Tibial nerve (tissue), 4 donors: Measurements from ENCODE around the gene PWP2. TPM values are rescaled to one million over a fixed set of nuclear protein-coding genes. Genes with fewer than 3 reads are reported as not detected.
"Not testable (repeated sequence)": the region's sequence is repeated elsewhere in the genome, so short reads cannot be mapped to it uniquely, and the experiment has no call there.

Source experiments
- DNase-seq, 2 donors: peaks; one replicate each; pipeline ENCODE4 v3.0.0-alpha.2; 2019; ENCODE audit warnings: low spot score in 2 of 2
- H3K27ac ChIP-seq, 4 donors: fragments of 200-600 bp; sonication (generic) in 3 of 4; one replicate each; pipeline ENCODE4 v1.5.1; 2017 to 2019; ENCODE audit warnings: mild to moderate bottlenecking in 1 of 4
- H3K27me3 ChIP-seq, 2 donors: fragments of 200-600 bp; sonication (generic) in 1 of 2; one replicate each; pipeline versions ENCODE4 v1.5.1 to v1.6.0; 2017 to 2019
- H3K36me3 ChIP-seq, 3 donors: fragments of 200-600 bp; sonication (generic); one replicate each; pipeline ENCODE4 v1.5.1; 2018 to 2019
- H3K4me1 ChIP-seq, 4 donors: fragments of 200-600 bp; sonication (generic) in 3 of 4; one replicate each; pipeline ENCODE4 v1.5.1; 2017 to 2019
- H3K4me3 ChIP-seq, 4 donors: fragments of 200-600 bp; sonication (generic) in 3 of 4; one replicate each; pipeline ENCODE4 v1.5.1; 2017 to 2019; ENCODE audit warnings: mild to moderate bottlenecking in 1 of 4, moderate library complexity in 1 of 4
- H3K9me3 ChIP-seq, 4 donors: fragments of 200-600 bp; sonication (generic) in 3 of 4; one replicate each; pipeline ENCODE4 v1.5.1; 2017 to 2019
- CTCF ChIP-seq, 5 experiments: fragments of 200-600 bp in 3 of 5; fragments of 450-650 bp in 2 of 5; sonication (generic) in 3 of 5; IDR thresholded peaks; one replicate each; pipeline ENCODE4 v1.5.1; 2016 to 2019; ENCODE audit warnings: antibody characterized with exemption in 5 of 5, mild to moderate bottlenecking in 3 of 5, moderate library complexity in 2 of 5
- EP300 ChIP-seq, 2 donors: sonication (generic); formaldehyde crosslinking; IDR thresholded peaks; one replicate each; pipeline ENCODE4 v1.6.1; 2017; ENCODE audit warnings: antibody characterized with exemption in 2 of 2, mild to moderate bottlenecking in 1 of 2
- POLR2A ChIP-seq, 2 donors: fragments of 450-650 bp; IDR thresholded peaks; one replicate each; pipeline ENCODE4 v1.6.1; 2017; ENCODE audit warnings: antibody characterized with exemption in 2 of 2, mild to moderate bottlenecking in 2 of 2, moderate library complexity in 2 of 2
- WGBS, 2 donors: methylation state at CpG; one replicate each; pipeline ENCODE4 v1.1.5; 2018; 5-methylcytosine and 5-hydroxymethylcytosine counted together
- total RNA-seq, 4 donors: library from RNA; depleted of rRNA; stranded (reverse); fragments of >200 nt; gene quantifications; one replicate each; pipeline ENCODE4 v1.1.0, GENCODE V29; 2016

PWP2 gene
- 10 to 100 TPM in 3 of 4 donors, 1 to 10 TPM in 1; 4.7 to 22.0 (median 14.2) TPM for total RNA-seq

- H3K4me1 ChIP-seq, H3K27me3 ChIP-seq, H3K9me3 ChIP-seq, H3K36me3 ChIP-seq: not testable (repeated sequence)
- no CpG with 5 or more reads among the region's 66 CpGs for WGBS, 2 donors
- peak in 1 of 2 donors; percentile 3 for DNase-seq
- H3K27ac ChIP-seq, result peak within 1 kb of the TSS in 2 of 4 donors; percentile 64 to 70
- peak within 1 kb of the TSS in 3 of 4 donors; percentile 29 to 52 (median 43) for H3K4me3 ChIP-seq
Observed at GRCh38 chr21:44107026-44107501, at the start of gene PWP2. Gene PWP2 (plus strand): TSS chr21:44107399. CDS start chr21:44107417, 18 bp downstream.

GRCh38 chr21:44057960-44058651 lies 49.1 kb upstream of the PWP2 start:
- no peak for TF ChIP-seq EP300 (IDR thresholded peaks at IDR 0.05)
- no peak for TF ChIP-seq POLR2A (IDR thresholded peaks at IDR 0.05)
- TF ChIP-seq CTCF (IDR thresholded peaks at IDR 0.05), result no peak
- no peaks in the 10 kb centered on the region for H3K27me3 ChIP-seq
- H3K4me3 ChIP-seq, result no peak overlapping the region
- H3K27ac ChIP-seq, result no peak overlapping the region
- DNase-seq, result no peak
- 87 to 89% methylated on average over 15 of the region's 15 CpGs for whole genome bisulfite sequencing, 2 donors
- peaks cover 0 to 73% (median 3%) of the 10 kb centered on the region in 3 donors for H3K36me3 ChIP-seq
- peaks cover 0 to 26% (median 0%) of the 10 kb centered on the region in 4 donors for H3K4me1 ChIP-seq
- no peaks in the 10 kb centered on the region for H3K9me3 ChIP-seq

GRCh38 chr21:44058652-44058964 lies 48.6 kb upstream of the PWP2 start:
- TF ChIP-seq EP300 (IDR thresholded peaks at IDR 0.05) (no peak), CTCF (IDR thresholded peaks at IDR 0.05) (no peak), POLR2A (IDR thresholded peaks at IDR 0.05) (no peak)
- no peak for DNase-seq
- H3K27me3 ChIP-seq, result no peaks in the 10 kb centered on the region
- no peaks in the 10 kb centered on the region for H3K9me3 ChIP-seq
- peaks cover 0 to 78% (median 3%) of the 10 kb centered on the region in 3 donors for H3K36me3 ChIP-seq
- H3K4me1 ChIP-seq, result peaks cover 0 to 26% (median 0%) of the 10 kb centered on the region in 4 donors
- no peak overlapping the region for H3K4me3 ChIP-seq
- 93% methylated on average over 12 of the region's 12 CpGs for whole genome bisulfite sequencing, 2 donors
- no peak overlapping the region for H3K27ac ChIP-seq

- H3K4me1 ChIP-seq, result peaks cover 0 to 24% (median 0%) of the 10 kb centered on the region in 4 donors
- TF ChIP-seq CTCF (IDR thresholded peaks at IDR 0.05) (no peak), EP300 (IDR thresholded peaks at IDR 0.05) (no peak), POLR2A (IDR thresholded peaks at IDR 0.05) (no peak)
Observed at GRCh38 chr21:44058981-44059380, 48.2 kb upstream of the PWP2 start.

GRCh38 chr21:44059710-44060109 lies 47.5 kb upstream of the PWP2 start:
- Histone ChIP-seq H3K9me3 (no peaks in the 10 kb centered on the region), H3K36me3 (peaks cover 0 to 87% (median 3%) of the 10 kb centered on the region in 3 donors), H3K27me3 (no peaks in the 10 kb centered on the region), H3K4me1 (peaks cover 0 to 17% (median 0%) of the 10 kb centered on the region in 4 donors), H3K4me3 (no peak overlapping the region), H3K27ac (no peak overlapping the region)
- DNase-seq, result no peak
- WGBS, 2 donors, result 95 to 96% methylated on average over 4 of the region's 4 CpGs
- no peak for TF ChIP-seq POLR2A (IDR thresholded peaks at IDR 0.05)

More at GRCh38 chr21:44058981-44059380, 48.2 kb upstream of the PWP2 start:
- Histone ChIP-seq H3K9me3 (no peaks in the 10 kb centered on the region), H3K27me3 (no peaks in the 10 kb centered on the region), H3K4me3 (no peak overlapping the region), H3K36me3 (peaks cover 0 to 81% (median 3%) of the 10 kb centered on the region in 3 donors), H3K27ac (no peak overlapping the region)
- no peak for DNase-seq
- 90 to 91% methylated on average over 17 of the region's 17 CpGs for WGBS, 2 donors

- peaks cover 0 to 11% (median 0%) of the 10 kb centered on the region in 4 donors for H3K4me1 ChIP-seq
- no peak for DNase-seq
- peak overlapping the region in 1 of 4 donors; percentile 37 for H3K27ac ChIP-seq
- H3K9me3 ChIP-seq, result no peaks in the 10 kb centered on the region
- whole genome bisulfite sequencing, 2 donors, result 84 to 87% methylated on average over 7 of the region's 7 CpGs
- TF ChIP-seq EP300 (IDR thresholded peaks at IDR 0.05) (no peak), CTCF (IDR thresholded peaks at IDR 0.05) (no peak), POLR2A (IDR thresholded peaks at IDR 0.05) (no peak)
- H3K36me3 ChIP-seq, result peaks cover 0 to 91% (median 9%) of the 10 kb centered on the region in 3 donors
- H3K27me3 ChIP-seq, result no peaks in the 10 kb centered on the region
- H3K4me3 ChIP-seq, result no peak overlapping the region
Observed at GRCh38 chr21:44062380-44062779, 44.8 kb upstream of the PWP2 start.
